WTC11 (cell line): ENCODE measurements around the gene SMAP1. TPM values are rescaled to one million over a fixed set of nuclear protein-coding genes. Genes with fewer than 3 reads are reported as not detected.

Source experiments
- ATAC-seq: fragments of 200-7000 bp; cut with Tn5 transposase; 2 replicates; pipeline ENCODE4 v1.10.0; 2021; ENCODE audit warnings: mild to moderate bottlenecking, moderate library complexity
- CTCF ChIA-PET: fragments of 300-600 bp; sonication (Branson Sonifier 250); formaldehyde crosslinking; loops from one replicate; lab custom pipeline; 2021; ENCODE audit warnings: antibody characterized with exemption; lab: Charles Lee
- POLR2A ChIA-PET: fragments of 350-600 bp; sonication (Branson Sonifier 250); formaldehyde crosslinking; loops from one replicate; lab custom pipeline; 2021; ENCODE audit warnings: antibody characterized with exemption; lab: Charles Lee
- DNase-seq: peaks from one replicate; pipeline ENCODE4 v3.0.0; 2021; ENCODE audit warnings: low spot score
- H3K27ac Mint-ChIP-seq: 2 replicates; pipeline ENCODE4 v1.8.0; 2021; ENCODE audit warnings: mixed read lengths
- H3K27me3 Mint-ChIP-seq: 2 replicates; pipeline ENCODE4 v1.8.0; 2021; ENCODE audit warnings: low read depth, mild to moderate bottlenecking, moderate library complexity, mixed read lengths
- H3K36me3 Mint-ChIP-seq: 2 replicates; pipeline ENCODE4 v1.8.0; 2021; ENCODE audit warnings: mixed read lengths
- H3K4me1 Mint-ChIP-seq: 2 replicates; pipeline ENCODE4 v1.8.0; 2022; ENCODE audit warnings: mixed read lengths
- H3K4me3 Mint-ChIP-seq: 2 replicates; pipeline ENCODE4 v1.8.0; 2021; ENCODE audit warnings: mild to moderate bottlenecking, moderate library complexity, mixed read lengths
- H3K9me3 Mint-ChIP-seq: 2 replicates; pipeline ENCODE4 v1.8.0; 2021; ENCODE audit warnings: mixed read lengths
- ATF1 ChIP-seq: sonication (generic); formaldehyde crosslinking; IDR thresholded peaks from 2 replicates; pipeline ENCODE4 v1.8.1; 2023; ENCODE audit warnings: mild to moderate bottlenecking, moderate library complexity, missing genetic modification reagents
- GRHL2 ChIP-seq: fragments of 250-450 bp; sonication (Bioruptor Pico); IDR thresholded peaks from 2 replicates; pipeline ENCODE4 v1.8.0; 2022; ENCODE audit warnings: mild to moderate bottlenecking, moderate library complexity; ENCODE audit not compliant: insufficient replicate concordance, severe bottlenecking
- HMGXB4 ChIP-seq: sonication (generic); formaldehyde crosslinking; IDR thresholded peaks from 2 replicates; pipeline ENCODE4 v1.8.1; 2023; ENCODE audit warnings: mild to moderate bottlenecking, moderate library complexity, missing genetic modification reagents
- IRF2 ChIP-seq: sonication (generic); formaldehyde crosslinking; IDR thresholded peaks from 2 replicates; pipeline ENCODE4 v1.8.0; 2022; ENCODE audit warnings: low read depth, missing genetic modification reagents, borderline replicate concordance
- SOX15 ChIP-seq: fragments of 250-450 bp; sonication (Bioruptor Pico); IDR thresholded peaks from 2 replicates; pipeline ENCODE4 v1.9.0; 2021; ENCODE audit warnings: mild to moderate bottlenecking
- TEAD1 ChIP-seq: sonication (generic); formaldehyde crosslinking; IDR thresholded peaks from 2 replicates; pipeline ENCODE4 v1.8.0; 2022; ENCODE audit warnings: mild to moderate bottlenecking, missing genetic modification reagents
- TP53 ChIP-seq: sonication (generic); formaldehyde crosslinking; IDR thresholded peaks from 2 replicates; pipeline ENCODE4 v1.8.1; 2023; ENCODE audit warnings: mild to moderate bottlenecking, missing genetic modification reagents
- ZBTB21 ChIP-seq: sonication (generic); formaldehyde crosslinking; IDR thresholded peaks from 2 replicates; pipeline ENCODE4 v1.8.1; 2023; ENCODE audit warnings: mild to moderate bottlenecking, missing genetic modification reagents, borderline replicate concordance
- ZMAT4 ChIP-seq: fragments of 250-450 bp; sonication (Bioruptor Pico); IDR thresholded peaks from 2 replicates; pipeline ENCODE4 v1.9.0; 2021; ENCODE audit warnings: mild to moderate bottlenecking
- ZNF512 ChIP-seq: sonication (generic); formaldehyde crosslinking; IDR thresholded peaks from 2 replicates; pipeline ENCODE4 v1.8.1; 2022; ENCODE audit warnings: missing genetic modification reagents, borderline replicate concordance
- total RNA-seq: library from RNA; stranded (reverse); gene quantifications from 3 replicates; pipeline ENCODE4 v1.2.3, GENCODE V29; 2021
- TF ChIP-seq, protein P1 (sequence below): sonication (generic); formaldehyde crosslinking; IDR thresholded peaks from 2 replicates; pipeline ENCODE4 v1.8.0; 2023; ENCODE audit warnings: missing genetic modification reagents, mild to moderate bottlenecking, borderline replicate concordance
- TF ChIP-seq, protein P2 (sequence below): fragments of 250-450 bp; sonication (Bioruptor Pico); conservative IDR thresholded peaks from 2 replicates; pipeline ENCODE4 v1.9.0; 2021; ENCODE audit warnings: mild to moderate bottlenecking
- TF ChIP-seq, protein P3 (sequence below): sonication (generic); formaldehyde crosslinking; IDR thresholded peaks from 2 replicates; pipeline ENCODE4 v1.8.1; 2023; ENCODE audit warnings: mild to moderate bottlenecking, missing genetic modification reagents, moderate library complexity

SMAP1 gene
- total RNA-seq, 1 experiment from 2014 or later = 29.0 TPM

GRCh38 chr6:70725817-70726415 lies 58.2 kb downstream of the SMAP1 start (continued):
- TF ChIP-seq, protein P1, sequence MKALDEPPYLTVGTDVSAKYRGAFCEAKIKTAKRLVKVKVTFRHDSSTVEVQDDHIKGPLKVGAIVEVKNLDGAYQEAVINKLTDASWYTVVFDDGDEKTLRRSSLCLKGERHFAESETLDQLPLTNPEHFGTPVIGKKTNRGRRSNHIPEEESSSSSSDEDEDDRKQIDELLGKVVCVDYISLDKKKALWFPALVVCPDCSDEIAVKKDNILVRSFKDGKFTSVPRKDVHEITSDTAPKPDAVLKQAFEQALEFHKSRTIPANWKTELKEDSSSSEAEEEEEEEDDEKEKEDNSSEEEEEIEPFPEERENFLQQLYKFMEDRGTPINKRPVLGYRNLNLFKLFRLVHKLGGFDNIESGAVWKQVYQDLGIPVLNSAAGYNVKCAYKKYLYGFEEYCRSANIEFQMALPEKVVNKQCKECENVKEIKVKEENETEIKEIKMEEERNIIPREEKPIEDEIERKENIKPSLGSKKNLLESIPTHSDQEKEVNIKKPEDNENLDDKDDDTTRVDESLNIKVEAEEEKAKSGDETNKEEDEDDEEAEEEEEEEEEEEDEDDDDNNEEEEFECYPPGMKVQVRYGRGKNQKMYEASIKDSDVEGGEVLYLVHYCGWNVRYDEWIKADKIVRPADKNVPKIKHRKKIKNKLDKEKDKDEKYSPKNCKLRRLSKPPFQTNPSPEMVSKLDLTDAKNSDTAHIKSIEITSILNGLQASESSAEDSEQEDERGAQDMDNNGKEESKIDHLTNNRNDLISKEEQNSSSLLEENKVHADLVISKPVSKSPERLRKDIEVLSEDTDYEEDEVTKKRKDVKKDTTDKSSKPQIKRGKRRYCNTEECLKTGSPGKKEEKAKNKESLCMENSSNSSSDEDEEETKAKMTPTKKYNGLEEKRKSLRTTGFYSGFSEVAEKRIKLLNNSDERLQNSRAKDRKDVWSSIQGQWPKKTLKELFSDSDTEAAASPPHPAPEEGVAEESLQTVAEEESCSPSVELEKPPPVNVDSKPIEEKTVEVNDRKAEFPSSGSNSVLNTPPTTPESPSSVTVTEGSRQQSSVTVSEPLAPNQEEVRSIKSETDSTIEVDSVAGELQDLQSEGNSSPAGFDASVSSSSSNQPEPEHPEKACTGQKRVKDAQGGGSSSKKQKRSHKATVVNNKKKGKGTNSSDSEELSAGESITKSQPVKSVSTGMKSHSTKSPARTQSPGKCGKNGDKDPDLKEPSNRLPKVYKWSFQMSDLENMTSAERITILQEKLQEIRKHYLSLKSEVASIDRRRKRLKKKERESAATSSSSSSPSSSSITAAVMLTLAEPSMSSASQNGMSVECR = no peak
- no peak for TF ChIP-seq GRHL2 (CRISPR knock-in tag)
- no peak for TF ChIP-seq ATF1 (CRISPR knock-in tag)
- no peak for TF ChIP-seq HMGXB4 (CRISPR knock-in tag)
- no peak for TF ChIP-seq TP53 (CRISPR knock-in tag)

GRCh38 chr6:70734381-70734780 lies 66.7 kb downstream of the SMAP1 start:
- peaks cover 4% of the 10 kb centered on the region; the same call in 1 of the 2 replicates for H3K9me3 Mint-ChIP-seq
- ChIA-PET POLR2A (no interaction called here), CTCF (no interaction called here)
- peaks cover 4% of the 10 kb centered on the region; the same call in 1 of the 2 replicates for H3K36me3 Mint-ChIP-seq
- no peak for DNase-seq
- peaks cover 13% of the 10 kb centered on the region for H3K4me1 Mint-ChIP-seq
- no peak for ATAC-seq
- H3K4me3 Mint-ChIP-seq = no peak overlapping the region
- H3K27ac Mint-ChIP-seq = no peak overlapping the region
- no peak for TF ChIP-seq ZNF512 (CRISPR knock-in tag)
- TF ChIP-seq IRF2 (CRISPR knock-in tag) = no peak
- TF ChIP-seq SOX15 (CRISPR knock-in tag) = no peak
- TF ChIP-seq TEAD1 = no peak
- TF ChIP-seq, protein P2, sequence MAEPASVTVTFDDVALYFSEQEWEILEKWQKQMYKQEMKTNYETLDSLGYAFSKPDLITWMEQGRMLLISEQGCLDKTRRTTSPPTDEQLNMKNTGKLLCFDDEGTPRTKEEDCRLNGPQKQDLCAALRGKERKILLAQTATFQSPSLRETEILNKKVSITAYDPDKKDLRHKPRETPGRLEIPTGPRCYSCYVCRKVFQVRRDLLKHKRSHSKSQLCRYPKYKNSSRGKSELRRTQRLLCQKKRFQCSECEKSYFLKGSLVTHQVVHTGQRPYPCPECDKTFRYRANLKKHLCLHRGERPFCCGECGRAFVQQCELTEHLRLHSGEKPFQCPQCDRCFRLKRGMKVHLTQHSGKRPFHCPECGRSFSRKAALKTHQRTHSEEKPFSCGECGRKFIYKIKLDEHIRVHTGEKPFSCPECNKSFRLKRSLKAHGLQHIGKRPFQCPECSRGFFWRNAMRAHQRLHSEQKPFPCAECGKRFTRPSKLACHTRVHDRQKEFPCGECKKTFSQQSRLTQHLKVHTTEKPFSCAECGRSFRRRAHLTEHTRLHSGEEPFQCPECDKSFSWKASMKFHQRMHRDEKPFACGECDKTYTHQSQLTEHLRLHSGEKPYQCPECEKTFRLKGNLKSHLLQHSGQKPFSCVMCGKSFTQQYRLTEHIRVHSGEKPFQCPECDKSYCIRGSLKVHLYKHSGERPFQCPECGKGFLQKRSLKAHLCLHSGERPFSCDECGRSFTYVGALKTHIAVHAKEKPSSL (CRISPR knock-in tag) = no peak
- TF ChIP-seq ZMAT4 (CRISPR knock-in tag) = no peak
- no peak for TF ChIP-seq ZBTB21 (CRISPR knock-in tag)
- TF ChIP-seq, protein P3, sequence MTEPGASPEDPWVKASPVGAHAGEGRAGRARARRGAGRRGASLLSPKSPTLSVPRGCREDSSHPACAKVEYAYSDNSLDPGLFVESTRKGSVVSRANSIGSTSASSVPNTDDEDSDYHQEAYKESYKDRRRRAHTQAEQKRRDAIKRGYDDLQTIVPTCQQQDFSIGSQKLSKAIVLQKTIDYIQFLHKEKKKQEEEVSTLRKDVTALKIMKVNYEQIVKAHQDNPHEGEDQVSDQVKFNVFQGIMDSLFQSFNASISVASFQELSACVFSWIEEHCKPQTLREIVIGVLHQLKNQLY = no peak
- TF ChIP-seq, protein P1 = no peak
- H3K27me3 Mint-ChIP-seq = no peaks in the 10 kb centered on the region
